HG02885 (cell line): ENCODE results near the gene IFI35.
"Not testable (repeated sequence)": the region's sequence is repeated elsewhere in the genome, so short reads cannot be mapped to it uniquely, and the experiment has no call there.

ENCODE experiments used
- ATAC-seq: cut with Tn5 transposase; IDR thresholded peaks from one replicate; pipeline ENCODE4 v1.9.1; 2021; ENCODE audit warnings: mild to moderate bottlenecking; ENCODE audit not compliant: unreplicated experiment, poor library complexity

IFI35 gene

GRCh38 chr17:42997390-42997983 is 9.1 kb upstream of the IFI35 start:
- ATAC-seq: no peak

DNA sequence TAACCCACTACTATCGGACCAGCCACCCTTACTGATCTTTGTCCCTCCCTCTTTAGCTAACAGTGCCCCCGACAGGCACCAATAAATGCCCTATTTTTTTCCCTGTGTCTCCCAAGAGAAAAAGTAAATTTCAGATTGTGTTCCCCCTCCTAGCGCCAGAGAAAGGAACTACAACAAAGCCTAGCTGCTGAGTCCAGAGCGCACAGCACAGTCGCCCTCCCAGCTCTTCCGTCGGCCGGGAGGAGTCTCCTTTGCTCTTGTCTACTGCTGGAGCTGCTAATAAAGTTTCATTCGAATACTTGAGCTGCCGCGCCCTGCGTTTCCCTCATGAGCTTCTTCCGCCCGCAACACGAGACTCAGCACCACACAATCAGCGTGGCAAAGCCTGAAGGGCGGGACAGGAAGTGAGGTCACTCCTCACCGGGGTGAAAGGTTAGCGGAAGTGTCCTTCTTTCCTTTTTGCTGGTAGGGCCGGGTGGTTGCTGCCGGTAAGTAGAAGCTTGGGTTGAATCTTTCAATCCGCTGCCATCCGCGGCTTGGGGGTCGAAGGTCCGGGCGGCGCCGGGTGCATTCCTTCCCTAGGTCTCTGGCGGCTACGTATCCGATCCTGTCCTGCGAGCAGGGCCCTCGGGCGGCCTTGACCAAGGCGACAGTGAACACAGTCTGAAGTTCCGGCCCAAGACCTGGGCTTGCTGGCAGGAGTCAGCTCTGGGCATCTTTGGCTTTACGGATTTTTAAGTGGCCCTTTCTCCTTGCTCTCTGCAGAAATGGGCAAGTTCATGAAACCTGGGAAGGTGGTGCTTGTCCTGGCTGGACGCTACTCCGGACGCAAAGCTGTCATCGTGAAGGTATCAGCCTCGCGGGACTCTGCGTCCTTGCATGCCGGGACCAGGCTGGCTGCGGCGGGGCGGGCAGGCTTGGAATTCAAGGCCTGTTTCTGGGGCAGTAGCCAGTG is 8.3 kb upstream of the IFI35 start, which contains the start of gene RPL27:
TSS of gene RPL27 (plus strand) at position 436 of the 955 bp plus-strand sequence. CDS start at position 768, 332 bp downstream.
- ATAC-seq: peak; percentile 95

DNA sequence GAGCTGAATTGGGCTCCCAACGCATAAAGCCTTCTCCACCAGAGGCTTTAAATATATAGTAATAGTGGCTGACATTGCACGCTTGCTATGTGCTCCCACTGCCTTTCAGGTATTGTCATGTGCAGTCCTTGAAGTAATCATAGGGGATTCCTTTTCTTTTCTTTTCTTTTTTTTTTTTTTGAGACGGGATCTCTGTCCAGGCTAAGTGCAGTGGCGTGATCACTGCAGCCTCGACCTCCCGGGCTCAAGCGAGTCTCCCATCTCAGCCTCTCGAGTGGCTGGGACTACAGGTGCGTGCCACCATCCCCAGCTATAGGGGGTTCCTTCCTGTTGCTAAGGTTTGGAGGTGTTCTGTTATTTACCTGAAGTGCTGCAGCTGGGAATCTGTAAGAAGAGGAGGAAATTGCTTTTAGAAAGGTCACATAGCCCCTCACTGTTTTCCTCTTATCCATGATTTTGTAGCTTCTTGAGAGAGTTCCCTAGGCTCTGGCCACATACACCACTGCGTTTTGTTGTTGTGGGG is 7.5 kb upstream of the IFI35 start:
- ATAC-seq: no peak

DNA sequence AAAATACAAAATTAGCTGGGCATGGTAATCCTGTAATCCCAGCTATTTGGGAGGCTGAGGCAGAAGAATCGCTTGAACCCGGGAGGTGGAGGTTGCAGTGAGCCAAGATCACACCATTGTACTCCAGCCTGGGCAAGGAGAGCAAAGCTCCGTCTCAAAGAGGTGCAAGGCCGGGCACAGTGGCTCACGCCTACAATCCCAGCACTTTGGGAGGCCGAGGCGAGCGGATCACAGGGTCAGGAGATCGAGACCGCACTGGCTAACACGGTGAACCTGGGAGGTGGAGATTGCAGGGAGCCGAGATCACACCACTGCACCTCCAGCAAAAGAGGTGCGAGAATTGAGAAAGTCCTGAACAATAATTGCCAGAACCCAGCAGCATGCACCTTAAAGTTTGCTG is 5.7 kb upstream of the IFI35 start:
- ATAC-seq: not testable (repeated sequence)

DNA sequence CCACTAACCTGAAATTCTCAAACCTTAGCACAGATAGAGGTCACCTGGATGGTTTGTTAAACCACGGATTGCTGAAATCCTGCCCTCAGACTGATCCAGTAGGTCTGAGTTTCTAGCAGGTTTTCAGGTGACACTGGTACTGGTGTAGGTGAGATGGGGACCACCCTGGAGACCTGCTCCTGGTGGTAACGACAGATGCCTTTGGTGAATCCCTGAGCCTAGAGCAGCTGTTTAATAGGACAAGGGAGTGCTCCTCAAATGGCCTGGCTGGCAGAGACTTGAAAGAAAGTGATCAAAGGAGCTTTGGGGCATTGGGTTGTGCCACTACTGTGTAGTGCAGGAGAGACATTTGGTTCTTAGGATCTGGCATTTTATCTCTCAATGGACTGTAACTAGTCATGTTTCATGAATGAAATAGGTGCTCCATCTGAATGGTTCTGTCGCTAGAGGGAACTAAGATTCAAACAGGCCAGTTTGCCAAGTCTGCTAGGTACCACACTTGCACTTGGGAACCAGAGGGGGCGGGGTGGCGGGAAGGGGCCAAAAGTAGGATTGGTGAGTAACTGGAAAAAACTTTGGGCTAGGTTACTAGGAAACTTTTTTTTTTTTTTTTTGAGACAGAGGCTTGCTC is 2.9 kb upstream of the IFI35 start:
- no peak for ATAC-seq

DNA sequence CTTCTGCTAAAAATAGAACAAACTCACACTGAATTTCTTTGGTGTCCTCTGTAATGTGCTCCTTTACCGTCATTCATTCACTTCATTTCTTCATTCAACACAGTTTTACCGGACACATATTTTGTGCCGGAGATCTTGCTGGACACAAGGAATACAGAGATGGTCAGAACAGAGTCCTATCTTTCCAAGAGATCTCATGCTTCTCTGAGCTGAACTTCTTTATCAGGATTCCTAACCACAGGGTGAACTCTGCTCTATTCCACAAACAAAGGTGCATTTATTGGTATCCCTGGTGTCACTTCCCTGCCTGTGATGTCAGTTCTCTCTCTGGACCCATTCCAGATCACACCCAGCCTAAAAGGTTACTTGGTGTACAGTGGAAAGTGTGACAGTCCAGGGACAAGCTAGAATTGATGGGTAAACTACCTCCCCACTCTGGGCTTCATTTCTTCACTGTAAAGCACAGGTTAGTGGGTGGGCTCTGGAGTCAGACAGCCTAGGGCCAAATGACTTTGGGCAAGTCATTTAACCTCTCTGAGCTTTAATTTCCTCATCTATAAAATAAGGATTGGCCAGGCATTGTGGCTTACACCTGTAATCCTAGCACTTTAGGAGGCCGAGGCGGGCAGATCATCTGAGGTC is 4.2 kb downstream of the IFI35 start:
- no peak for ATAC-seq

- no peak for ATAC-seq
These were observed 5.3 kb downstream of the IFI35 start for GRCh38 chr17:43011728-43012472.

DNA sequence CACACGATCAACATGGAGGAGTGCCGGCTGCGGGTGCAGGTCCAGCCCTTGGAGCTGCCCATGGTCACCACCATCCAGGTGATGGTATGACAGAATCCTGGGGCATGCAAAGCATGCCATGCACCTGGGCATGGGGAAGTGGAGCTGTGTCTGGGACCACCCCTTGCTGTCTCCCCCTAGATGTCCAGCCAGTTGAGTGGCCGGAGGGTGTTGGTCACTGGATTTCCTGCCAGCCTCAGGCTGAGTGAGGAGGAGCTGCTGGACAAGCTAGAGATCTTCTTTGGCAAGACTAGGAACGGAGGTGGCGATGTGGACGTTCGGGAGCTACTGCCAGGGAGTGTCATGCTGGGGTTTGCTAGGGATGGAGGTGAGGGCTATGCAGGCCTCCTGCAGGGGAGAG is 6.7 kb downstream of the IFI35 start:
- no peak for ATAC-seq

DNA sequence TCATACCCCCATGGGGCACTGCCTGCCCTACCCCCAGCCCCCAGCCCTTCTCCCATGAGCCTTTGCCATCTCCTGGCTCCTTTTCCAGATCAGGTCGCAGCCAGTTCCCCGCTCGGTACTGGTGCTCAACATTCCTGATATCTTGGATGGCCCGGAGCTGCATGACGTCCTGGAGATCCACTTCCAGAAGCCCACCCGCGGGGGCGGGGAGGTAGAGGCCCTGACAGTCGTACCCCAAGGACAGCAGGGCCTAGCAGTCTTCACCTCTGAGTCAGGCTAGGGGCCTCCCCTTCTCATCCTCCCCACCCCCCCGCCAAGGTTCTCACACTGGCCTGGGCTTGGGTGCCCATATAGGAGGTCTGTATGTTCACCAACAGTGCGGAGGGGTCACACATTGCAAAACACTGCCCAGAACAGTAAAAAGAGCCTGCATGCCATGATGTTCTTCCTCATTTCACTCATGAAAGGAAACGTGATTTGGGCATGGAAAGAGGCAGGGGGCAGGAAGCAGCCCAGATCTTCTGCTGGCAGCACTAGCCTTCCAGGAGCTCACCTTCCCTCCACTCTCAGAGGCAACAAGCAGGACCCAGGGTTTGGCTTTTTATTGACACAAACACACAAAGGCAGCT is 7.5 kb downstream of the IFI35 start:
- ATAC-seq: no peak

GRCh38 chr17:43014649-43015542 is 8.3 kb downstream of the IFI35 start:
- ATAC-seq: no peak

GRCh38 chr17:43015579-43015978 is 9.0 kb downstream of the IFI35 start:
- ATAC-seq: no peak

DNA sequence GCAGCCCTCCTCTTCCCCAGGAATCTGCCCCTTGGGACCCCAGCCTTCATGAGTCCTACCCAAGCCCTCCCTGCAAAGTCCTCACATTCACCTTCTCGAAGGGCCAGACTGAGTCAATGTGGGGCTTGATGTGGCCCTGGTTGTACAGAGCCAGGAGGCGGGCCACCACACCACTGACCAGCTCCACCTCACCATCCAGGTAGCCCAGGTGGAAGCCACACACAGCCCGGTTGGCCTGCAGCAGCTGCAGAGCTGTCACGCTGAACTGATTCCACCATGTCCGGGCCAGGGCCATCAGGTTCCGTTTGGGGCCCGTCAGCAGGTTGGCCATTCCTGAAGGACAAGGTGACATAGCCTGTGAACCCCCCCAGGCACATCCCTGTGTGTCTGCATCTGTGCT is 9.6 kb downstream of the IFI35 start:
- ATAC-seq: no peak

DNA sequence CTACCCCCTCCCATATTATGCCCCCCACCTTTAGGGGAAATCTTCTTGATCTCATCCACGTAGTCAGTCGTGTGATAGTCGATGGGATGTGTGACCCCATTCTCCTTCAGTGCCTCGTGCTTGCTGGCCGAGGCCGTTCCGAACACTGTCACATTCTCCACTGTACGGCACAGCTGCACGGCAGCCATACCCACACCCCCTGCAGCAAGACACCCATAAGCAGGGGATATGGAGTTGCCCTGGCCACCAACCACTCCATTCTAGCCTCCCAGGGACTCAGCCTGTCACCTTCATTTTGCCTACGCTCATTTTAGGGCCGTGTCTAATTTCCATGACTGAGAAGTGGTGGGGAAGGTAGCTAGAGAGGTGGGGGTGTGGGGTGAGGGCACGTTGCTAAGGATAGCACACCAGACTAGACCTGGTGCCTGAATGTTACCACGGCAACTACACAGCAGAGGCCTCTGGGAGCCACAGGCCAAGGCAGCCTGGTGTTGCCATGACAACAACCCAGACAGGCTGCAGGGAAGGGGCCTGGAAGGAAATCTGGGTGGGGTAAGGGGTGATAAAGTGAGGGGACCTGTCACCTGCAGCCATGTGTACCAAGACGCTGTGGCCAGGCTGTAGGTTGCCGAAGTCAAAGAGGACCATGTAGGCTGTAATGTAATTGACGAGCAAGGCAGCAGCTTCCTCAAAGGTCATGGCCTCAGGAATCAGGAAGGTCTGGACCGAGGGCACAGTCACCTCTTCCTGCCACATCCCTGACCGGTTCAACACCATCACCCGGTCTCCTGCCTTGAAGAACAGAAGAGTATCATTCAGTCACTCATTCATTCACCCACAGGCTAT is 11.6 kb downstream of the IFI35 start:
- no peak for ATAC-seq

- ATAC-seq: no peak
These were observed 12.3 kb downstream of the IFI35 start for GRCh38 chr17:43018932-43019331.

GRCh38 chr17:43019418-43019817 is 12.8 kb downstream of the IFI35 start:
- no peak for ATAC-seq

DNA sequence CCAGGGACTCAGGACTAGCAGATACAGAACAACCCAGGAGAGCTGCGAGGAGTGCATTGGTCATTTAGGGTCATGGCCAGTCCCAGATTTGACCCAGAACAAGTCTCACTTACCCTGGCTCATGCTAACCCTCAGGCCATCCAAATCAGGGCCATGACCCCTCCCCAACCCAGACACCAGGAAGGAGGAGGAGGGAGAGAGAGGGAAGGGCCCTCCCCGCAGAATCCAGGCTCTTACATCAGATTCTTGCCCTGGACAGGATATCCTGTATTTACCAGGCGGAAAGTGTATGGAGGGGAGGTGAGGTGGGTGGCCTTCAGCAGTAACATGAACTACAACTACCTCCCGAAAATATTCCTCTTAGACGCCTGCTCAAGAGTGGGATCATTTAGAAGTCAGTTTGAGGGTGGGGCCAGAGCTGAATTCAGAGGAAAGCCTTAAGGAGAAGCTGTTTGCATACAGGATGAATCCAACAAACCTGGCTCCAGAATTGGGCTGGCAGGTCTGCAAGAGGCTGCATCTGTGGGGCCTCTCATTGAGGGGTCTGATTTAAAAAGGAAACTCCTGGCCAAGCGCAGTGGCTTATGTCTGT is 13.5 kb downstream of the IFI35 start:
- no peak for ATAC-seq
